Pancreas (tissue), 10 donors: ENCODE measurements around the gene RANBP1. TPM values are rescaled to one million over a fixed set of nuclear protein-coding genes. Genes with fewer than 3 reads are reported as not detected.

ENCODE experiments used
- ATAC-seq, 4 donors: fragments of 200-7000 bp; cut with Tn5 transposase; one replicate each; pipeline versions ENCODE4 v1.8.0 to v1.9.1; 2020; ENCODE audit warnings: mild to moderate bottlenecking in 4 of 4, moderate library complexity in 4 of 4
- DNase-seq, 6 donors: peaks; one replicate each; pipeline ENCODE4 v3.0.0-alpha.2; 2020
- FAIRE-seq: peaks from 2 replicates; lab custom pipeline; 2012; peaks lifted over from hg19 to GRCh38; lab: Jason Lieb, UNC
- H3K27ac ChIP-seq, 4 donors: fragments of 200-600 bp; sonication (generic); 1 replicate in 3 of 4; 2 replicates in 1 of 4; pipeline versions ENCODE4 v1.5.0 to v1.8.0; 2020
- H3K27me3 ChIP-seq, 4 donors: fragments of 200-600 bp; one replicate each; pipeline ENCODE4 v1.8.0; 2021
- H3K36me3 ChIP-seq, 3 donors: fragments of 200-600 bp; sonication (generic) in 1 of 3; one replicate each; pipeline versions ENCODE4 v1.5.0 to v1.8.0; 2020 to 2021
- H3K4me1 ChIP-seq, 3 donors: fragments of 200-600 bp; one replicate each; pipeline ENCODE4 v1.8.0; 2021
- H3K4me3 ChIP-seq, 4 donors: fragments of 200-600 bp; sonication (generic) in 2 of 4; one replicate each; pipeline versions ENCODE4 v1.5.0 to v1.8.0; 2020 to 2021
- H3K9me3 ChIP-seq, 4 donors: fragments of 200-600 bp; one replicate each; pipeline ENCODE4 v1.8.0; 2021
- CTCF ChIP-seq, 4 donors: fragments of 200-600 bp; sonication (generic) in 3 of 4; IDR thresholded peaks; one replicate each; pipeline versions ENCODE4 v1.5.0 to v1.8.0; 2021; ENCODE audit warnings: antibody characterized with exemption in 4 of 4
- WGBS, 2 donors: extraction: QIAGEN DNeasy Blood & Tissue Kit; methylation state at CpG; one replicate each; pipeline ENCODE4 v1.1.7; 2013; 5-methylcytosine and 5-hydroxymethylcytosine counted together
- intact Hi-C, 3 donors: fragments of 100-400 bp; cut with DNase I; formaldehyde crosslinking; loops; one replicate each; pipeline versions ENCODE4 v1.11.1 to v1.14.2; 2022
- polyA plus RNA-seq, 2 donors: library from polyadenylated mRNA; stranded (reverse); fragments of 200-250 nt; gene quantifications; one replicate each; pipeline ENCODE4 v1.2.3, GENCODE V29; 2013
- total RNA-seq, 6 donors: library from RNA; stranded (reverse); fragmentation: NEBNext Ultra II Directional in 4 of 6; extraction: Animal tissue kit (Norgen Biotek cat#: 25700) in 4 of 6; gene quantifications; one replicate each; pipeline versions ENCODE4 v1.2.1 to v1.2.4, GENCODE V29; 2021 to 2023
- donor health status: healthy with polysubstance abuse.
- donor health status: DM: no; HTN: no; CAD: no; lungs with moderate emphysema.
- donor health status: DM: no; HTN: no; CAD: no.
- donor health status: control.
- donor health status: control.
- donor health status: Bipolar disorder and iron deficiency.
- donor health status: DM: yes; HTN: yes; CAD: no.
- donor health status: DM: no; HTN: no; CAD: no.
- donor health status: DM: no; HTN: no; CAD: no.
- donor health status: DM: yes; HTN: yes; CAD: no.

The RANBP1 gene
- total and polyA plus RNA-seq, 8 donors: 25.1 to 44.0 (median 34.3) TPM

GRCh38 chr22:20085651-20086050 is 30.3 kb upstream of the RANBP1 start:
- 93 to 96% methylated on average over 20 of the region's 20 CpGs for WGBS, 2 donors
- intact Hi-C loops: no loop called here
- no peaks in the 10 kb centered on the region for H3K27me3 ChIP-seq
- no peaks in the 10 kb centered on the region for H3K9me3 ChIP-seq
- ATAC-seq (no peak), FAIRE-seq (no peak), DNase-seq (no peak)
- no peak for TF ChIP-seq CTCF (IDR thresholded peaks at IDR 0.05)
- peaks cover 9 to 49% (median 25%) of the 10 kb centered on the region in 3 donors for H3K36me3 ChIP-seq
- H3K27ac ChIP-seq: no peak overlapping the region
- H3K4me1 ChIP-seq: peaks cover 16 to 28% (median 18%) of the 10 kb centered on the region in 3 donors
- no peak overlapping the region for H3K4me3 ChIP-seq

DNA sequence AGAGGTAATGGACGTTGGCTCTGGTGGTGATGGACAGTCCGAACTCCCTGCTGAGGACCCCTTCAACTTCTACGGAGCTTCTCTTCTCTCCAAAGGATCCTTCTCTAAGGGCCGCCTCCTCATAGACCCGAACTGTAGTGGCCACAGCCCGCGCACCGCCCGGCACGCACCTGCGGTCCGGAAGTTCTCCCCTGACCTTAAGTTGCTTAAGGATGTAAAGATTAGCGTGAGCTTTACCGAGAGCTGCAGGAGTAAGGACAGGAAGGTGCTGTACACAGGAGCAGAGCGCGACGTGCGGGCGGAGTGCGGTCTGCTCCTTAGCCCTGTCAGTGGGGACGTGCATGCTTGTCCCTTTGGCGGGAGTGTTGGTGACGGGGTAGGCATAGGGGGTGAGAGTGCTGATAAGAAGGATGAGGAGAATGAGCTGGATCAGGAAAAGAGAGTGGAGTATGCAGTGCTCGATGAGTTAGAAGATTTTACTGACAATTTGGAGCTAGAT is 29.8 kb upstream of the RANBP1 start:
- 91 to 92% methylated on average over 24 of the region's 24 CpGs for WGBS, 2 donors
- peaks cover 9 to 54% (median 25%) of the 10 kb centered on the region in 3 donors for H3K36me3 ChIP-seq
- FAIRE-seq: no peak

DNA sequence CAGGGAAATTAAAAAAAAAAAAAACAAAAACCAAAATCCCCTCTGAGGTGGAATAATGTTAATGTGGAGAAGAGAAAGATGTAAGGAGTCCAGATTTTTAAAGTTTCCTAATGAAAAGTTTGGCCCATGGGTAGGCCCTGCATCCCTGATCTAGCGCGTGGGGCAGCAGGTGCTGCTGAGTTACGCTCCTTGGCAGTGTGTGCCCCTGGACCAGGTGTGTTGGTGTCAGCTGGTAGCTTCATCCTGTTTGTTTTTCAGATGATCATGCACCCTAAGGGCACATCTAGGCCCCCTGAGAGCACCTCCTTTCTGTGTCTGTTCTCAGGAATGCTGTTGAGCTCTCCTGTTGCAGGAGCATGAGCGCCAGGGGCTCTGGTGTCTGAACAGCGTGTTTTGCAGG is 29.1 kb upstream of the RANBP1 start:
- WGBS, 2 donors: 96 to 99% methylated on average over 5 of the region's 5 CpGs
- intact Hi-C loops: no loop called here
- H3K4me1 ChIP-seq: peaks cover 9 to 19% (median 9%) of the 10 kb centered on the region in 3 donors
- FAIRE-seq (no peak), DNase-seq (no peak), ATAC-seq (no peak)
- H3K27me3 ChIP-seq: no peaks in the 10 kb centered on the region
- no peak for TF ChIP-seq CTCF (IDR thresholded peaks at IDR 0.05)
- H3K9me3 ChIP-seq: no peaks in the 10 kb centered on the region
- no peak overlapping the region for H3K4me3 ChIP-seq
- peaks cover 9 to 60% (median 27%) of the 10 kb centered on the region in 3 donors for H3K36me3 ChIP-seq
- H3K27ac ChIP-seq: no peak overlapping the region

More for the DNA sequence above, 29.8 kb upstream of the RANBP1 start:
- DNase-seq: no peak
- intact Hi-C loops: no loop called here
- H3K9me3 ChIP-seq: no peaks in the 10 kb centered on the region
- peaks cover 15 to 25% (median 15%) of the 10 kb centered on the region in 3 donors for H3K4me1 ChIP-seq
- H3K27me3 ChIP-seq: no peaks in the 10 kb centered on the region
- H3K4me3 ChIP-seq: no peak overlapping the region
- TF ChIP-seq CTCF (IDR thresholded peaks at IDR 0.05): no peak
- H3K27ac ChIP-seq: no peak overlapping the region
- ATAC-seq: no peak

GRCh38 chr22:20087319-20088262 is 28.3 kb upstream of the RANBP1 start:
- no peaks in the 10 kb centered on the region for H3K27me3 ChIP-seq
- no peak for FAIRE-seq
- peaks cover 4 to 15% (median 5%) of the 10 kb centered on the region in 3 donors for H3K4me1 ChIP-seq
- intact Hi-C loops: no loop called here
- TF ChIP-seq CTCF (IDR thresholded peaks at IDR 0.05): no peak
- no peak overlapping the region for H3K27ac ChIP-seq
- no peaks in the 10 kb centered on the region for H3K9me3 ChIP-seq
- no peak for DNase-seq
- ATAC-seq: no peak
- H3K4me3 ChIP-seq: no peak overlapping the region
- H3K36me3 ChIP-seq: peaks cover 9 to 68% (median 35%) of the 10 kb centered on the region in 3 donors
- WGBS, 2 donors: 87 to 92% methylated on average over 14 of the region's 14 CpGs
